Keratinocyte (primary cell): Measurements from ENCODE around the gene VAV2. TPM values are rescaled to one million over a fixed set of nuclear protein-coding genes. Genes with fewer than 3 reads are reported as not detected.

Experiments used
- DNase-seq: peaks from one replicate; pipeline ENCODE4 v3.0.0-alpha.2; 2011; ENCODE audit warnings: low read depth, missing footprints, low spot score
- FAIRE-seq: peaks from 2 replicates; lab custom pipeline; 2011; peaks lifted over from hg19 to GRCh38; lab: Jason Lieb, UNC
- H2AFZ ChIP-seq: 2 replicates; pipeline ENCODE4 v1.6.0; 2012; ENCODE audit warnings: low read length, control low read depth, inconsistent platforms; ENCODE audit not compliant: control insufficient read depth
- H3K27ac ChIP-seq: 2 replicates; pipeline ENCODE4 v1.5.1; 2011; ENCODE audit warnings: low read length; ENCODE audit not compliant: control insufficient read depth, insufficient read depth
- H3K27me3 ChIP-seq: 3 replicates; pipeline ENCODE4 v1.6.0; 2011; ENCODE audit warnings: low read length; ENCODE audit not compliant: control insufficient read depth, insufficient read depth; ENCODE audit errors: extremely low read depth
- H3K36me3 ChIP-seq, 2 experiments: 2 replicates in 1 of 2; 3 replicates in 1 of 2; pipeline ENCODE4 v1.5.1; 2011; ENCODE audit warnings: low read length in 2 of 2, mild to moderate bottlenecking in 1 of 2; ENCODE audit not compliant: control insufficient read depth in 2 of 2, insufficient read depth in 2 of 2; ENCODE audit errors: extremely low read depth in 1 of 2
- H3K4me1 ChIP-seq: 3 replicates; pipeline ENCODE4 v1.5.1; 2011; ENCODE audit warnings: low read length; ENCODE audit not compliant: control insufficient read depth, insufficient read depth; ENCODE audit errors: extremely low read depth
- H3K4me2 ChIP-seq: 3 replicates; pipeline ENCODE4 v1.6.0; 2011; ENCODE audit warnings: low read depth, low read length; ENCODE audit not compliant: control insufficient read depth, insufficient read depth; ENCODE audit errors: extremely low read depth
- H3K4me3 ChIP-seq, 3 experiments: fragments of 200-600 bp in 1 of 3; sonication (generic) in 1 of 3; 2 replicates in 2 of 3; 3 replicates in 1 of 3; pipeline ENCODE4 v1.5.1; 2011 to 2016; ENCODE audit warnings: low read length in 3 of 3, mild to moderate bottlenecking in 3 of 3, control low read depth in 2 of 3, inconsistent platforms in 1 of 3, low read depth in 1 of 3, mixed read lengths in 1 of 3, mixed run types in 1 of 3, moderate library complexity in 1 of 3; ENCODE audit not compliant: control insufficient read depth in 2 of 3, insufficient read depth in 2 of 3; ENCODE audit errors: extremely low read depth in 1 of 3
- H3K79me2 ChIP-seq: 2 replicates; pipeline ENCODE4 v1.6.0; 2012; ENCODE audit warnings: low read length; ENCODE audit not compliant: control insufficient read depth, insufficient read depth
- H3K9ac ChIP-seq: 3 replicates; pipeline ENCODE4 v1.6.0; 2011; ENCODE audit warnings: low read length; ENCODE audit not compliant: control insufficient read depth, insufficient read depth; ENCODE audit errors: extremely low read depth
- H3K9me1 ChIP-seq: 3 replicates; pipeline ENCODE4 v1.6.0; 2011; ENCODE audit warnings: low read length; ENCODE audit not compliant: control insufficient read depth, insufficient read depth; ENCODE audit errors: extremely low read depth
- H3K9me3 ChIP-seq: 2 replicates; pipeline ENCODE4 v1.5.1; 2012; ENCODE audit warnings: low read depth, low read length; ENCODE audit not compliant: control insufficient read depth
- H4K20me1 ChIP-seq: 3 replicates; pipeline ENCODE4 v1.6.0; 2011; ENCODE audit warnings: low read length; ENCODE audit not compliant: control insufficient read depth, insufficient read depth; ENCODE audit errors: extremely low read depth
- EZH2 ChIP-seq: IDR thresholded peaks from one replicate; pipeline ENCODE4 v1.6.1; 2012; ENCODE audit warnings: inconsistent platforms, mild to moderate bottlenecking, low read length, moderate library complexity
- dilution Hi-C: fragments of 300-500 bp; cut with MboI; formaldehyde crosslinking; loops from one replicate; pipeline ENCODE4 v1.7.0; 2020; ENCODE audit warnings: low sequenced_read_pairs; ENCODE audit not compliant: extremely low pct_ligation_motif_present
- polyA plus RNA-seq, 5 experiments: library from polyadenylated mRNA; depleted of rRNA in 3 of 5; stranded (reverse) in 3 of 5; stranded (forward) in 1 of 5; unstranded in 1 of 5; fragments of >200 nt; gene quantifications; 1 replicate in 1 of 5; 2 replicates in 3 of 5; 3 replicates in 1 of 5; pipeline versions ENCODE4 v1.2.1 to v1.2.3, GENCODE V29; 2011 to 2012; ENCODE audit warnings: missing spikeins in 2 of 5, low read depth in 1 of 5, low replicate concordance in 1 of 5
- TF ChIP-seq, protein P1 (sequence below), 3 experiments: IDR thresholded peaks in 1 of 3; conservative IDR thresholded peaks in 1 of 3; optimal IDR thresholded peaks in 1 of 3; 2 replicates in 2 of 3; 3 replicates in 1 of 3; pipeline versions ENCODE3 to v1.5.1; 2011; ENCODE audit warnings: low read length in 3 of 3, mild to moderate bottlenecking in 3 of 3, moderate library complexity in 2 of 3, control low read depth in 1 of 3, inconsistent platforms in 1 of 3; ENCODE audit not compliant: insufficient read depth in 2 of 3; ENCODE audit errors: extremely low read depth in 1 of 3

VAV2 gene
- polyA plus RNA-seq, 1 donor (not counting 4 experiments of a cell fraction or from before 2014, with no cell fraction given), result 16.4 TPM

DNA sequence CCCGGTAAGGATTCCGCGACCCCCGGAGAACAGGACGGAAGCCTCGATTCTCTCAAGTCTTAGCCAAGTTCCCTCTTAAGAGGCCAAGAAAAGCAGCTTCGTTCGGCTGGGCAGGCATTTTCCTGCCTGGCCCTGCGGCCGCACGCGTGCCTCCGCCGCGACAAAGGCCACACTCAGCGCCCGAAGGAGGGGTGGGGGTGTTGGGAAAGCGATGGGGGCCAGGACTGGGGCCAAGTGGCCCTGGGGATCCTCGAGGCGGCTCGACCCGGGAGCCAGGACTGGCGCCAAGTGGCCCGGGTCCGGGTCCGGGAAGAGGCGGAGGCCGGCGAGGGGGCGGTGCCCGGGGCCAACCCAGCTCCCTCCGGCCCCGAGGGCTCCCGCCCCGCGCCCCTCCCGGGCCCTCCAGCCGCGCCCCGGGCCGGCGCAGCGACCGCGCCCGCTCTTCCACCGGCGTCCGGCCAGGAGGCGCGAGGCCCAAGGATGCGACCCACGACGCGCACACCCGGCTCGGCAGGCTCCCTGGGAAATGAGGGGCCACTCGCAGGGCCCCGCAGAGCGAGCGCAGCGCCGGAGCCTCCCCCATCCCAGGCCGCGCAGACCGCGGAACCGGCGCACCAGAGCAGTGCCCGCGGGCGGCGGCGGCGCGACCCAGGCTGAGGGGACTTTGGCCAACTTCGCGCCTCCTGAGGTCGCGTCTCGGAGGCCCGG lies 756 bp downstream of the VAV2 start:
- no peak for FAIRE-seq
- no peak for TF ChIP-seq EZH2
- TF ChIP-seq, protein P1, sequence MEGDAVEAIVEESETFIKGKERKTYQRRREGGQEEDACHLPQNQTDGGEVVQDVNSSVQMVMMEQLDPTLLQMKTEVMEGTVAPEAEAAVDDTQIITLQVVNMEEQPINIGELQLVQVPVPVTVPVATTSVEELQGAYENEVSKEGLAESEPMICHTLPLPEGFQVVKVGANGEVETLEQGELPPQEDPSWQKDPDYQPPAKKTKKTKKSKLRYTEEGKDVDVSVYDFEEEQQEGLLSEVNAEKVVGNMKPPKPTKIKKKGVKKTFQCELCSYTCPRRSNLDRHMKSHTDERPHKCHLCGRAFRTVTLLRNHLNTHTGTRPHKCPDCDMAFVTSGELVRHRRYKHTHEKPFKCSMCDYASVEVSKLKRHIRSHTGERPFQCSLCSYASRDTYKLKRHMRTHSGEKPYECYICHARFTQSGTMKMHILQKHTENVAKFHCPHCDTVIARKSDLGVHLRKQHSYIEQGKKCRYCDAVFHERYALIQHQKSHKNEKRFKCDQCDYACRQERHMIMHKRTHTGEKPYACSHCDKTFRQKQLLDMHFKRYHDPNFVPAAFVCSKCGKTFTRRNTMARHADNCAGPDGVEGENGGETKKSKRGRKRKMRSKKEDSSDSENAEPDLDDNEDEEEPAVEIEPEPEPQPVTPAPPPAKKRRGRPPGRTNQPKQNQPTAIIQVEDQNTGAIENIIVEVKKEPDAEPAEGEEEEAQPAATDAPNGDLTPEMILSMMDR (optimal IDR thresholded peaks at IDR 0.05 in 1 of 3, IDR thresholded peaks at IDR 0.05 in 1 of 3, conservative IDR thresholded peaks at IDR 0.05 in 1 of 3; ENCODE audit: extremely low read depth in 1 of 3, insufficient read depth in 2 of 3, low read length in 3 of 3), result no peak
- peak overlapping the region; percentile 60 for H3K27ac ChIP-seq
- dilution Hi-C loops, result no loop called here
- peaks cover 25% of the 10 kb centered on the region for H3K4me1 ChIP-seq
- peak overlapping the region; percentile 80 for H3K9ac ChIP-seq
- H3K27me3 ChIP-seq, result peaks cover under 1% of the 10 kb centered on the region
- H3K36me3 ChIP-seq, result peaks cover 3% of the 10 kb centered on the region in 2 experiments
- H3K4me2 ChIP-seq, result peak overlapping the region; percentile 83
- DNase-seq, result no peak
- H3K79me2 ChIP-seq, result peaks cover 57% of the 10 kb centered on the region
- peaks cover 25% of the 10 kb centered on the region for H4K20me1 ChIP-seq
- peaks cover 5% of the 10 kb centered on the region for H3K9me1 ChIP-seq
- no peaks in the 10 kb centered on the region for H3K9me3 ChIP-seq
- H3K4me3 ChIP-seq, result peak overlapping the region; percentile 56 to 78 (median 75)
- no peak overlapping the region for H2AFZ ChIP-seq

DNA sequence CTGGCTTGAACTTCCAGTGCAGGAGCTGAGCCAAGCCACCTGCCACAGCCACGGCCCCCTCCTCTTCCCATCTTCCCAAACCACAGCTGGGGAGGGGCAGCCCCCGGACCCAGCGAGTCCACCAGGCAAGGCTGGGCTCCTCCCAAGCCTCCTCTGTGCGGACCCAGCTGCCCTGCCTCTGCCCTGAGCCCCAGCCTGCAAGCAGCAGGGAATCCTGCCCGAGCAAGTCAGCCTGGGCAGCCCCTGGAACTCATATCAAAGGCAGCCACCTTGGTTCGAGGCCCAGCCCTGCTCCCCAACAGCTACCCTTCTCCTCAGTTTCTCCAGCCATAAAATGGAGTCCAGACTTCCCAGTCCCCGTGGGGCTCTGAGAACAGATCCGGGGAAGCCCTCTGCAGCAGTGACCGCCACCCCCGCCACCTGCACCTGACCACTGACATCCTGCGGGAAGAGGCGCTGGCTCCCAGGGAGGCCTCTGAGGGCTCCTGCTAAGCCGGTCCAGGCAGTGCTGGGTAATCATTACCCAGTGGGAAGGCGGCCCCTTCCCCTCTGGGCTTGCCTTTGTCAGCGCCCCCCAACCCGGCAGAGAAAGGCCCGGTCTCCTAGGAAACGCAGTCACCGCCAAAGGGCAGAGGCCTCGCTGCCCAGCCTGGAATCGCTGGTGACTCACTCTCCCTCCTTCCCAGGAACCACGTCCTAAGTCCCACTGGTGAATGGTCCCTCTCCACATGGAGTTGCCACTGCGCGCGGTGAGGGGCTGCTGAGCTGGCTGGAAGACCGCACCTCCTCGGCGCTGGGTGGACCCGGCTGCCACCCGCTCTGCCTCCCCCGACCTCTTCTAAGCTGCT lies 1.5 kb downstream of the VAV2 start:
- H3K27ac ChIP-seq, result peak overlapping the region; percentile 60
- no peak for DNase-seq
- dilution Hi-C loops, result no loop called here
- peak overlapping the region; percentile 83 for H3K4me2 ChIP-seq
- TF ChIP-seq, protein P1 (optimal IDR thresholded peaks at IDR 0.05 in 1 of 3, IDR thresholded peaks at IDR 0.05 in 1 of 3, conservative IDR thresholded peaks at IDR 0.05 in 1 of 3; ENCODE audit: extremely low read depth in 1 of 3, insufficient read depth in 2 of 3, low read length in 3 of 3), result no peak
- TF ChIP-seq EZH2, result no peak
- H3K9me3 ChIP-seq, result no peaks in the 10 kb centered on the region
- peaks cover 25% of the 10 kb centered on the region for H3K4me1 ChIP-seq
- H3K4me3 ChIP-seq, result peak overlapping the region; percentile 56 to 78 (median 75)
- H3K27me3 ChIP-seq, result no peaks in the 10 kb centered on the region
- peaks cover 3 to 6% of the 10 kb centered on the region in 2 experiments for H3K36me3 ChIP-seq
- H3K9ac ChIP-seq, result peak overlapping the region; percentile 80
- H3K9me1 ChIP-seq, result peaks cover 5% of the 10 kb centered on the region
- H4K20me1 ChIP-seq, result peaks cover 29% of the 10 kb centered on the region
- H3K79me2 ChIP-seq, result peaks cover 65% of the 10 kb centered on the region
- H2AFZ ChIP-seq, result no peak overlapping the region
- peak; percentile 23 for FAIRE-seq
